ENCODE results near the gene TRIAP1. TPM values are rescaled to one million over a fixed set of nuclear protein-coding genes. Genes with fewer than 3 reads are reported as not detected.
"Not testable (repeated sequence)": the region's sequence is repeated elsewhere in the genome, so short reads cannot be mapped to it uniquely, and the experiment has no call there.

Gene TRIAP1
- total RNA-seq, 1 donor from 2014 or later: 16.6 TPM

- DNase-seq (ENCODE audit: low spot score) (peak; percentile 96), ATAC-seq (peak; percentile 94)
Observed at GRCh38 chr12:120469450-120470149, 23.4 kb upstream of the TRIAP1 start, which contains the start of gene SRSF9. SRSF9 (minus strand) TSS chr12:120469748; CDS start chr12:120469609, 139 bp downstream.

- DNase-seq (ENCODE audit: low spot score) (peak; percentile 53), ATAC-seq (peak; percentile 22)
Observed at GRCh38 chr12:120468821-120469449, 22.8 kb upstream of the TRIAP1 start.

- DNase-seq (ENCODE audit: low spot score) (peak; percentile 51), ATAC-seq (peak; percentile 30)
Observed at GRCh38 chr12:120468325-120468820, 22.2 kb upstream of the TRIAP1 start.

GRCh38 chr12:120467439-120467838 lies 21.3 kb upstream of the TRIAP1 start:
- ATAC-seq (no peak), DNase-seq (ENCODE audit: low spot score) (no peak)

- DNase-seq (ENCODE audit: low spot score): no peak
- peak; percentile 25 for ATAC-seq
Observed at GRCh38 chr12:120466560-120467315, 20.6 kb upstream of the TRIAP1 start.

GRCh38 chr12:120465756-120466155 lies 19.6 kb upstream of the TRIAP1 start:
- no peak for ATAC-seq

GRCh38 chr12:120463712-120464111 lies 17.5 kb upstream of the TRIAP1 start:
- DNase-seq (ENCODE audit: low spot score) (no peak), ATAC-seq (no peak)

More at GRCh38 chr12:120465756-120466155, 19.6 kb upstream of the TRIAP1 start:
- no peak for DNase-seq (ENCODE audit: low spot score)

- DNase-seq (ENCODE audit: low spot score): no peak
- no peak for ATAC-seq
Observed at GRCh38 chr12:120462099-120462640, 16.0 kb upstream of the TRIAP1 start.

- DNase-seq (ENCODE audit: low spot score): no peak
- no peak for ATAC-seq
Observed at GRCh38 chr12:120460157-120460556, 14.0 kb upstream of the TRIAP1 start.

GRCh38 chr12:120457133-120457532 lies 10.9 kb upstream of the TRIAP1 start:
- ATAC-seq: no peak

GRCh38 chr12:120455302-120455701 lies 9.1 kb upstream of the TRIAP1 start:
- ATAC-seq: no peak

More at GRCh38 chr12:120457133-120457532, 10.9 kb upstream of the TRIAP1 start:
- no peak for DNase-seq (ENCODE audit: low spot score)

GRCh38 chr12:120453977-120454376 lies 7.8 kb upstream of the TRIAP1 start:
- ATAC-seq (peak; percentile 53), DNase-seq (ENCODE audit: low spot score) (no peak)

More at GRCh38 chr12:120455302-120455701, 9.1 kb upstream of the TRIAP1 start:
- DNase-seq (ENCODE audit: low spot score): no peak

GRCh38 chr12:120453060-120453750 lies 7.0 kb upstream of the TRIAP1 start:
- ATAC-seq: peak; percentile 79
- no peak for DNase-seq (ENCODE audit: low spot score)

- ATAC-seq: peak; percentile 47
- not testable (repeated sequence) for DNase-seq (ENCODE audit: low spot score)
Observed at GRCh38 chr12:120452524-120452923, 6.3 kb upstream of the TRIAP1 start.

- DNase-seq (ENCODE audit: low spot score): no peak
- ATAC-seq: no peak
Observed at GRCh38 chr12:120447992-120448391, 1.8 kb upstream of the TRIAP1 start.

- not testable (repeated sequence) for DNase-seq (ENCODE audit: low spot score); ATAC-seq
Observed at GRCh38 chr12:120446844-120447178, 627 bp upstream of the TRIAP1 start.

GRCh38 chr12:120444676-120445075 lies 1.5 kb downstream of the TRIAP1 start:
- no peak for ATAC-seq
- DNase-seq (ENCODE audit: low spot score): no peak

GRCh38 chr12:120439646-120440247 lies 6.4 kb downstream of the TRIAP1 start:
- DNase-seq (ENCODE audit: low spot score) (no peak), ATAC-seq (peak; percentile 49)

- ATAC-seq: peak; percentile 4
- DNase-seq (ENCODE audit: low spot score): no peak
Observed at GRCh38 chr12:120438495-120439198, 7.5 kb downstream of the TRIAP1 start.

All from left lobe of liver (tissue), 2 donors.